Endothelial cell of hepatic sinusoid (primary cell): ENCODE measurements around the gene YWHAQ.
"Not testable (repeated sequence)": the region's sequence is repeated elsewhere in the genome, so short reads cannot be mapped to it uniquely, and the experiment has no call there.

ENCODE experiments used
- in situ Hi-C: cut with HindIII; loops from 2 replicates; pipeline ENCODE4 v1.10.0; 2017; ENCODE audit warnings: low sequenced_read_pairs

Gene YWHAQ

DNA sequence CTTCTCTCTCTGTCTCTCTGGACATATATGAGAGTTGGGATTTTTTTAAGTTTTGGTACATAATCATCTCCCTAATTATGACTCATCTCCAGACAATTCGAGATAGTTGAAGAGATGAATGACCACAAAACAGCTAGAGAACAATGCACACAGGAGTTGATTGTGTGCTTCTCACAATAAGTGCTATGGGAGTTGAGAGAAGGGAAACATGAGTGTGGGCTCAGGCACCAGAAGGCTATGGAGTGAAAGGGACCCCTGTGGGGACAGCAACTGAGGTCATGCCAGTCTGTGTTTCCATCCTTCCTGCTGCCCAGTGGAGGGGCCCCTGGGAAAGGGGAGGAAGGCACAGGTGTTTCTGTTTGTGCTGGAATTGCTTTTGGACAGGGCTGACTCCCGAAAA lies 6.5 kb upstream of the YWHAQ start:
- in situ Hi-C loops, result no loop called here

DNA sequence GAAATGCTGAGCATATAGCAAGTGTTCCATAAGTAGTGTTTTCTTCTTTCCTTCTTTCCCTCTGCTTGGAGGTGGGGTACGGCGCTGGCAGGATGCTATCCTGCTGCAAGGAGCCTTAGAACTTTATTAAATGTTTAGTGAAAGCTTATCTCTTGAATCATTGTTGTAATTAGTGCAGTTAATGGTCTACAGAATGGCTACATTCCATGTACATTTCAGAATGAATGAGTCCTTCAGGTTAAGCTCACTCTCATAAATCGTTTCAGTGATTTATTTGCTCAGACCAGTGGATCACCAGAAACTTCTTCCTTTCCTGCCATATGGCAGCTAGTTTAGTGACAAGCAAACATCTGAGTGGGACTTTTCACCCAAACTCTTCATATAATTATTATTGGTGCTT lies 3.3 kb upstream of the YWHAQ start:
- in situ Hi-C loops, result no loop called here

DNA sequence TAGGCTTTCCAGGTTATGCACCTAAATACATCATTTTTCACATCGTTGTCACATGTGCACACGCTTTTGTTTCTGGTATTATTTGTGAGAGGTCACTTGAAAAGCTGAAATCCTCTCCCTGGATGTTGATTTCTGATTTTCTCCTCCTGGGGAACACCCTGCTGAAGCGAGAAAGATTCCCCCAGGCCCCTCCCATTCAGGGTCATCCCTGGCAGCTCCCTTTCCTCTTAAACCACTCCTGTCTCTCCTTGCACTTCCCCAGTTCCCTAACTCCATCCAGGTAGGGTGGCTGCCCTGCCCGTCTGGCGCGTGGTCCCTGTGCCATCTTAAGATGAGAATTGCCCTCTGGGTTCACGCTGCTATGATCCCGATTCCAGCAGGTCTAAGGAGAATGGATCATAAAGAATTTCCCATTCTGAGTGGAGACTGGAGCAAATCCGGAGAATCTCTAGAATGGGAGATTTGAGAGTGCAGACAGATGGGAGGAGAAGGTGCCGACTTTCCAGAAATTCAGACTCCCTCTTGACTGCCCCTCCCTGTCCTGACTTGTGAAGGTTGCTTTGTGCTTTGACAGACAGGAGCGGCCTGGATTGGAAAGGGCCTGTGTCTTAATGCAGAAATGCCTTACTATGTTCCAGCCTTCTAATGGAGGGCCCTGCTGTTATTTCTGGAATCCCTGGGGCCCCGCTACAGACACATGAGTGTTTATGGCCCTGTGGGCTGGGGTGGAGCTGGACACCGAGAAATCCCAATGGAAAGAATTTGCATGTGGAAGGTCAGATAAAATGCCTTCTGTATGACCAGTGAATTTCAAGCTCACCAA lies 1.3 kb upstream of the YWHAQ start:
- in situ Hi-C loops, result no loop called here

DNA sequence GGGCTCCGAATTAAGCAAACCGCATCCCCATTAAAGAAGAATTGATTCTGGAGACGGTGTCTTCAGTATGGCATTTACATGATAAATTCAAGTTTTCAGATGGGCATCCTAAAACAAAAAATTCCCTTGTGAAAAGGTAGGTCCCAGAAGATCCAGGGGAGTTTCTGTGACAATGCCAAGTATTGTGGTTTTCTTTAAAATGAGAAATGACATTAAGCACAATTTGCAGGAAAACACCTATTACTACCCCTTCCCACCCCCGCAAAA lies 689 bp upstream of the YWHAQ start:
- in situ Hi-C loops, result no loop called here

DNA sequence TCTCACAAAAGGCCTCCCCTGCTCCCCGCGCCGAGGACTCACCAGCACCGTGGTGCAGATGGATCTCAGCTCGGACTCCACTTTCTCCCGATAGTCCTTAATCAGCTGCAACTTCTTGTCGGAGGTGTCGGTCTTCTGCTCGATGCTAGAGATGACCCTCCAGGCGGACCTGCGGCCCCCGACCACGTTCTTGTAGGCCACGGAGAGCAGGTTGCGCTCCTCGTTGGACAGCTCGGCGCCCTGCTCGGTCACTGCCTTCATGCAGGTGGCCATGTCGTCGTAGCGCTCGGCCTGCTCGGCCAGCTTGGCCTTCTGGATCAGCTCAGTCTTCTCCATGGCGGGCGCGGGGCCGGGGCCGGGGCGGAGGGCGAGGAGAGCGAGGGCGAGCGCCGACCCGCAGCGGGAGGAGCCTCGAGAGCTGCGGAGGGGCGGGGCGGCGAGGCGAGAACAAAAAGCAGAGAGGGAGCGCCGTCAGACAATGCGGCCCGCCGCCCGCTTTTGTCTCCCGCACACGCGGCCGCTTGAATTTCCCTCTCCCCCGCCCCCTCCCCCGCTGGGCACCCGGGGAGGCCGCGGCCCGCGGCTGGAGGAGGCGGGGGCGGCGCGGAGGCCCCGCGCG lies 571 bp downstream of the YWHAQ start:
- in situ Hi-C loops, result no loop called here

DNA sequence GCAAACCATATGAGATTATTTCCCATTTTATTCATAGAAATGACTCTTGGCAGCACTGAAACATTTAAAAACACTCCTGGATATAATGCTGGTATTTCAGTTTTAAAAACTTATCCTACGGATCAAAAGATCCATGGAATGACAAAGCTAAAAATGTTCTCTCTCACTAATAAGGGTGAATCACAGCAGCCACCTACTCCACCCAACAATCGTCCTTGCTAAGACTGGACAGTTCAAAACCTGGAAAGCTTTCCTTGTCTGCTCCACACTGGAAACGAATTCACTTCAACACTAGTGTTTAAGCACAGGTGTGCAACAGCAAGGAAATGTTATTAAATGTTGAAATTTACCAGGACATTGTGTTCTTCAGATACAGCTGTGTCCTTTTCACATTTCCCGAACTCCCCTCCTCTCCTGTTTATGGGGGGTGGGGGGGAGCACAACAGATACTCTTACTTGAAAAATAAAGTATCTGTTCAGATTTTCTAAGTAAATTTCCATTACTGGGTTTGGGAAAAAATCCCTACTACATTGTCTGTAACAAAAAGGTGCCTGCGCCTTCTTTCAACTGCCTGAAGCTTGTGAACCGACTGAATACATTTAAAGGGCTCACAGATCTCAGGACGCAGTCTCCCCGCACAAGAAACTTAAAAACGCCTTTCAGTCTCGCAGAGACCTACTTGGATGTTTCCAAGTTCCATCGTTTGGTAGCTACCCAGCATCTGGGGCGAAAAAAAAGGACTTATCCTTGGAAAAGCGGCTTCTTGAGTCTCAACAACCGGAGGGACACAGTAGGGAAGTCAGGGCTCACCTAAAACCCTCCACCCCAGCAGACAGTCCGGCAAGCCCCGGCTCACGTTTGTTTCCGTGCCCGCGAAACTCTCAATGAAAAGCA lies 1.3 kb downstream of the YWHAQ start:
- in situ Hi-C loops, result loop anchor here (5.0 kb wide), 4 partner anchors 33 to 87 kb away; no protein-coding TSS in a partner anchor

DNA sequence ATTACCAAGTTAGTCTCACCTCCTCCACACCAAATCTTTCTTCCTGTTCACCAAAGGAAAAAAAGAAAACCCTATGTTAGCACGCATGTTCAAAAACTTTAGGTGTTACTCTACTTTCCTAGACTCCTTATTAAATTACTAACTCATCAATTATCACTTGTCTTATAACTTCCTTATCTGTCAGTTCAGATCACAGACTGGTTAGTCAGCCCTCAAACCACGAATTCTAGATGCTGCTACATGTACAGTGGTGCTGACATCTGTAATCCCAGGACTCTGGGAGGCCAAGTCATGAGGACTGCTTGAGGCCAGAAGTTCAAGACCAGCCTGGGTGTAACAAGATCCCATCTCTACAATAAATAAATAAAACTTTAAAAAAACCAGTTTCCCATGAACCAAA lies 3.5 kb downstream of the YWHAQ start:
- in situ Hi-C loops, result loop anchor here (5.0 kb wide), 4 partner anchors 35 to 85 kb away; no protein-coding TSS in a partner anchor

DNA sequence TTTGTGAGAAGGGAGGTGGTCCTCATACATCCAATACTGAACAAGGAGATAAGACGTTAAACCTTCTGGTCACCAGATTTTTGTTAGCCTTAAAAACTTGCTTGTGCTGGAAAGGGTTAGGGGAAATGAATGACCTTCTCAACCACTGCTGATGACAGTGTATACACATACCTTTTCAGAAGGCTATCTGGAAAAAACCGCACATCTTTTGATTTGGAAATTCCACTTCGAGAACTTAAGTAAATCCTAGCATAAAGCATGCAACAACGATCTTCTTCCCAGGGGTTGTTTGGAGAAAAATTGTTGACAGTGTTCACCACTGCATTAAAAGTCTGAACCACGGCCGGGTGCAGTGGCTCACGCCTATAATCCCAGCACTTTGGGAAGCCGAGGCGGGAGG lies 7.6 kb downstream of the YWHAQ start:
- in situ Hi-C loops, result no loop called here

DNA sequence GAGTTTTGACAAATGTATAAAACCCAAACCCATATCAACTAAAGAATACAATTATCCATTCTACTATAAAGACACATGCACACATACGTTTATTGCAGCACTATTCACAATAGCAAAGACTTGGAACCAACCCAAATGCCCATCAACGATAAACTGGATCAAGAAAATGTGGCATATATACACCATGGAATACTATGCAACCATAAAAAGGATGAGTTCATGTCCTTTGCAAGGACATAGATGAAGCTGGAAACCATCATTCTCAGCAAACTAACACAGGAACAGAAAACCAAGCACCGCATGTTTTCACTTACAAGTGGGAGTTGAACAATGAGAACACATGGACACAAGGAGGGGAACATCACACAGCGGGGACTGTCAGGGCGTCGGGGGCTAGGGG lies 9.1 kb downstream of the YWHAQ start:
- in situ Hi-C loops, result not testable (repeated sequence)

DNA sequence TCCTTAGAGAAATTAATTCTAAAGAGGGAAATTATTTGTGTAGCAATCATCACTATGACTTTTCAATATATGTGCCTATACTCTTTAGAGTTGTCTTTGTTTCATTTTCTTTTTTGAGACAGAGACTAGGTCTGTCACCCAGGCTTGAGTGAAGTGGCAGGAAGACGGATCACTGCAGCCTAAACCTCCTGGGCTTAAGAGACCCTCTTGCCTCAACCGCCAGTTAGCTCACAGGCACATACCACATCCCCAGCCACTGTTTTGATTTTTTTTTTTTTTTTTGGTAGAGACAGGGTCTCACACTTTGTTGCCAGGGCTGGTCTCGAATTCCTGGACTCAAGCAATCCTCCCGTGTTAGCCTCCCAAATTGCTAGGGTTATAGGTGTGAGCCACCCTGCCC lies 12.4 kb downstream of the YWHAQ start:
- in situ Hi-C loops, result no loop called here

DNA sequence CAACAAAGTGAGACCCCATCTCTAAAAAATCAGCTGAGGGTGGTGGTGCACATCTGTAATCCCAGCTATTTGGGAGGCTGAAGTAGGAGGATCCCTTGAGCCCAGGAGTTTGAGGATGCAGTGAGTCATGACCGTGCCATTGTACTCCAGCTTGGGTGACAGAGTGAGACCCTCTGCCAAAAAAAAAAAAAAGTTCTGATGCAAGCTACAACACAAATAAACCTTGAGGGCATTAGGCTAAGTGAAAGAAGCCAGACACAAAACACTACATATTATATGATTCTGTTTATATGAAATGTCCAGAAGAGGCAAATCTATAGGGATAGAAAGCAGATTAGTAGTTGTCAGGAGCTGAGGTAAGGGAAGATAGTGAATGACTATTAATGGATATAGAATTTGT lies 13.0 kb downstream of the YWHAQ start:
- in situ Hi-C loops, result no loop called here

DNA sequence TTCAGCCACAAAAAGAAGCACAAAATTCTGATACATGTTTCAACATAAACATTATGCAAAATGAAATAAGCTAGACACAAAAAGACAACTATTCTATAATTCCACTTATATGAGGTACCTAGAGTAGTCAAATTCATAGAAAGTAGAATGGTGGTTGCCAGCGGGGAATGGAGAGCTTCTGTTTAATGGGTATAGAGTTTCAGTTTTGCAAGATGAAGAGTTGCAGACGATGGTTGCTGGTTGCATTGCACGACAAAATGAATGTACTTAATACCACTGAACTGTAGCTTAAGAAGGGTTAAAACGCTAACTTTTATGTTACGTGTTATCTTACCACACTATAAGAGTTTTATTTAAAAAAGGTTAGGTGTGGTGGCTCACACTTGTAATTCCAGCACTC lies 13.5 kb downstream of the YWHAQ start:
- in situ Hi-C loops, result no loop called here

DNA sequence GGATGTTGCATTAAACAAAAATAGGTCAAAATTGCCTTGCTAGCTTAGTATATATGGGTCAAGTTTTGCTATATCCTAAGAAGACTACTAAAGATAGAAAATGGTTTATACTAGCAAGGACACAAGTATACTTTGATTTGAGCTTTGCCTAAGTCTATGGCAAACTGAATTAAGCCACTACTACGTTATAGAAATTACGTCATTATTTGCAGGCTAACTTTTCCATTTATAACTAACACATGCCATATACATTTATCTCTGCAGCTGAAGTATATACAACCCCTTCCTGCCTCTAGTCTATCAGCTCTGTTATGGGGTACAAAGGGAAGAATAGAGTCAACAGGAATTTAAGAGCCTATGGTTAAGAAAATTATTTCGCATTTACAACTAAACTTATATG lies 16.2 kb downstream of the YWHAQ start:
- in situ Hi-C loops, result no loop called here

DNA sequence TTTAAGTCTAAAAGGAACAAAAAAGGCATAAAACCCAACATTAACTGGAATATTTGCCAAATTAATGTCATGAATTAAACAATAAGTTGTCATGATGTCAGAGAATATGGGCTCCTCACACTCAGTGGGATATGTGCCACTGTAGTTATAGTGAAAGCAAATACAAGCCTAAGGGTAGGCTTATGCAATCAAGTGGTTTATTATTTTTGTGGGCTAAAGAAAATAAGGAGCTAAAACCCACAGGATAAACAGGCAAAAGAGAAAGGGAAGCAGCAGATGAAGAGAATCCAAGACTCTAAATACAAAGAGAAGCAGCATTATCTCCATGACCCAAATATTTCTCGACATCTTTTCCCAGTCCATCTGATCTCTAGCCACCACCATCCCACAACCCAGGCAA lies 17.5 kb downstream of the YWHAQ start:
- in situ Hi-C loops, result no loop called here

DNA sequence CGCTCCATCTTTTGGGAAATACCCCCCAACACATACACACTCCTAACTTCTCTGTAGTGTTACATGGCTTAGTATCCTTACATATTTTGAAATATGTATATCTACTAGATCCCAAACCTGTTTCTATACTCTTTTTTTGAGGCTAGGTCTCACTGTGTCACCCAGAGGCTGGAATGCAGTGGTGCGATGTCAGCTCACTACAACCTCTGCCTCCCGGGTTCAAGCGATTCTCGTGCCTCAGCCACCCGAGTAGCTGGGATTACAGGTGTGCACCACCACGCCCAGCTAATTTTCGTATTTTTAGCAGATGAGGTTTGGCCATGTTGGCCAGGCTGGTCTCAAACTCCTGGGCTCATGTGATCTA lies 19.3 kb downstream of the YWHAQ start:
- in situ Hi-C loops, result not testable (repeated sequence)

DNA sequence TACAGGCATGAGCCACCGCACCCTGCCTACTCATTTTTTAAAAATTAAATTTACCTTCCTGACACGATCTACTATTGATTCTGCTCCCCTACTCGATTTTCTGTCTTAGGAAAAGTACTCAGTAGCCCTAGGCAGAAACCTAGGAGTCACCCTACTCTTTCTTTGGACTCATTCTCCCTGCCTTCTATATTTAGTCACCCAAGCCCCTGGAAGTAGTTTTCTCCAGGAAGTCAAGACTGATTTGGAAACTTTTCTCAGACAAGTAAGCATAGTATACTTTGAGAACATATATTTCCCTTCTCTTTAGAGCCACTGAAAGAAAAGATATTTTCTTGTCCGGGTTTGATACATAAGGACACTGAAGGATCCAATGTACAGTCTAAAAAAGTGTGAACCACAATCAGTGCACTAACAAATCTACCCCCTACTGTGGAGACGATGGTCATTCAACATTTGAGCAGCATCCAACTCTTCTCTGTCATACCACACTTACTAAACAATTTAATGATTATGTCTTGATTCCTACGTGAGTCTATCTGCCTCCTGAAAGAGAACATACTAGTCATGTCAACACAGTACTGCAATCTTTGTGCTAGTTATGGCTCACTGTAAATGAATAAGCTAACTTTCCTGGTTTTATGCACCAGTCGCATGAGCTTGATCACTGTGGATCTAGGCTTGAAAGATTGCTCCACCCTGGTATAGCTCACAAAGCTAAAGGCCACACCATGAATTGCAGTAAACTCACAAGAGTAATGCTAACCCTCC lies 19.8 kb downstream of the YWHAQ start:
- in situ Hi-C loops, result no loop called here

DNA sequence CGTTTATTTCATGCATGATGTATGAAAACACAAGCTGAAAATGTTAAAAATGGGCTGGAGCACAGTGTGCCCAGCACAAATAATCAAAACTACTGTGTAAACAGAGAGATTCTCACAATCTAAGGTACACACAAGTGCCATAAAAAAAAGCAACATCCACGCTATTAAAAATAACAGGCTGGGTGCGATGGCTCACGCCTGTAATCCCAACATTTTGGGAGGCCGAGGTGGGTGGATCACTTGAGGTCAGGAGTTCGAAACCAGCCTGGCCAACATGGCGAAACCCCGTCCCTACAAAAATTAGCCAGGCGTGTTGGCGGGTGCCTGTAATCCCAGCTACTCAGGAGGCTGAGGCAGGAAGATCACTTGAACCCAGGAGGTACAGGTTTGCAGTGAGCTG lies 22.3 kb downstream of the YWHAQ start:
- in situ Hi-C loops, result not testable (repeated sequence)

DNA sequence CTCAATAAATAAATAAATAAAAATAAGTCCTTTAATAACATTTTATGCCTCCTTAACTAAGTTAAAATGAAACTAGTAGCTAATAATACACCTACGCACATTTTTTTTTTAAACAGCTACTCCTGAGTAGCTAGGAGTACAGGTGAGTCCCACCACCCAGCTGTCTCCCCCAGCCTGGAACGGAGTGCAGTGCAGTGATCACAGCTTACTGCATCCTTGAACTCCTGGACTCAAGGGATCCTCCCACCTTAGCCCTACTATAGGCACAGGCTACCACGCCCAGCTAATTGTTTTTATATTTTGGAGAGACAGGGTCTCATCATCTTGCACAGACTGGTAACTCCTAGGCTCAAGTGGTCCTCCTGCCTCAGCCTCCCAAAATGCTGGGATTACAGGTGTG lies 28.4 kb downstream of the YWHAQ start:
- in situ Hi-C loops, result no loop called here

DNA sequence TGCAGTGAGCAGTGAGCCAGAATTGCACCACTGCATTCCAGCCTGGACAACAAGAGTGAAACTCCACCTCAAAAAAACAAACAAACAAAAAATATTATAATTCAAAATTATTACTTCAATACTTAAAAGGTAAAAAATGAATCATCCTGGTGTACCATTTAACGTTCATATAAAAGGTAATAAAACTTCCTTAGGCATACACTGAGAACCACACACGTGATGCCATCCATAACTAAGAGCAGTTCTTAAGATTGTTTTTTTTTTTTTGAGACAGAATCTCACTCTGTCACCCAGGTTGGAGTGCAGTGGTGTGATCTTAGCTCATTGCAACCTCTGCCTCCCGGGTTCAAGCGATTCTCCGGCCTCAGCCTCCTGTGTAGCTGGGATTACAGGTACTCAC lies 29.4 kb downstream of the YWHAQ start:
- in situ Hi-C loops, result no loop called here

DNA sequence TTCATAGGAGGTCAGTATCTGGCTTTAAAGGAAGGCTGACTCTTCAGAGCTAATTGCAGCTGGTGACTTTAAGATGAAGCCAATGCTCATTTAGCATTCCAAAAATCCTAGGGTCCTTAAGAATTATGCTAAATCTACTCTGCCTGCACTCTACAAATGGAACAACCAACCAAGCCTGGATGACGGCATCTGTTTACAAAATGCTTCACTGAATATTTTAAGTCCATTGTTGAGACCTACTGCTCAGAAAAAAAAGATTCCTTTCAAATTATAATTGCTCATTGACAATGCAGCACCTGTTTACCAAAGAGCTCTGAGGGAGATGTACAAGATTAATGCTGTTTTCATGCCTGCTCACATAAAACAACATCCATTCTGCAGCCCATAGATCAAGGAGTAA lies 31.4 kb downstream of the YWHAQ start:
- in situ Hi-C loops, result no loop called here

DNA sequence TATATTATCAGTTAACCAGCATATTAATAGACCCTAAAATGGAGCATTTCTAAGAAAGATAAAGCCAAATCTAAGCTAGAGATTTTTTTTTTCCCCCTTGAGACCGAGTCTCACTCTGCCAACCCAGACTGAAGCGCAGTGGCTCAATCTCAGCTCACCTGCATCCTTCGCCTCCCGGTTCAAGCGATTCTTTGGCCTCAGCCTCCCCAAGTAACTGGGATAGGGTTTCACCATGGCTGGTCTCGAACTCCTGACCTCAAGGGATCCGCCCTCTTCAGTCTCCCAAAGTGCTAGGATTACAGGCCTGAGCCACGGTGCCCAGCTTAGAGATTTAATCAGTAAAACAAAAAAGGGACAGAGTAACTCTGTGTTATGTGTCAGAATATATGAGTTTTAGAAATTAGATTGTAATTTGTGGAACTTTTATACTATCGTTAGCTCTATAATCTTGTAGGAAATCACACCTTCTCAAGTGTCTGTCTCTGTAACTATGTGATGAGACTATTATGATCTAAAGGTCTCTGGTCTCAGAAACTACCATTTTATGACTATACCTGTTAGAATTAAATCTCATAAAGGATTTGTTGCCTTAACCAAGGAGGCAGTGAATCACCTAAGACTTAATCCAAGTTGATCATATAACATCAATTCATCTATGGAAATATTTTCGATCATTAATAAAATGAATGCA lies 34.0 kb downstream of the YWHAQ start:
- in situ Hi-C loops, result no loop called here
